CD4-positive, alpha-beta T cell treated with Interferon gamma for 1 hour (primary cell): ENCODE results near the gene CENPX.
A peak's percentile ranks its signal among the peaks of the same experiment; 100 is the strongest.

Source experiments
- DNase-seq: peaks from one replicate; pipeline ENCODE4 v3.0.0-alpha.2; 2020

The CENPX gene

GRCh38 chr17:82022310-82022980 is at the start of gene CENPX:
Gene CENPX (minus strand): TSS chr17:82022878. CDS start chr17:82022861, 17 bp downstream.
- DNase-seq, result no peak

DNA sequence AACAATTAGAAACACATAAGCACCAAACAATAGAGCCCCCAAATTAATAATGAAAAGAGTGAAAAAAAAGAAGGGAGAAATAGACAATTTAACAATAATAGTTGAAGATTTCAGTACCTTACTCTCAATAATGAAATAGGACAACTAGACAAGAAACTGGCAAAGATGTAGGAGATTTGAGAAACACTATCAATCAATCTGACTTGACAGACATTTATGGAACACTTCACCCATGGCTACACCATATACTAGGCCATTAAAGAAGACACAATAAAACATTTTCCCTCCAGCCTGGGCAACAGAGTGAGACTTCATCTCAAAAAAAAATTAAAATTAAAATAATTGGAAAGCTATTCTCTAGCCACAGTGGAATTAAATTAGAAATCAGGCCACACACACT is 47.9 kb upstream of the CENPX start:
- DNase-seq, result no peak

- peak; percentile 61 for DNase-seq
Observed at GRCh38 chr17:82065638-82066303, 43.1 kb upstream of the CENPX start, which contains the start of gene DUS1L. Gene DUS1L (minus strand): TSS chr17:82065804. CDS start chr17:82065059, 745 bp downstream.

DNA sequence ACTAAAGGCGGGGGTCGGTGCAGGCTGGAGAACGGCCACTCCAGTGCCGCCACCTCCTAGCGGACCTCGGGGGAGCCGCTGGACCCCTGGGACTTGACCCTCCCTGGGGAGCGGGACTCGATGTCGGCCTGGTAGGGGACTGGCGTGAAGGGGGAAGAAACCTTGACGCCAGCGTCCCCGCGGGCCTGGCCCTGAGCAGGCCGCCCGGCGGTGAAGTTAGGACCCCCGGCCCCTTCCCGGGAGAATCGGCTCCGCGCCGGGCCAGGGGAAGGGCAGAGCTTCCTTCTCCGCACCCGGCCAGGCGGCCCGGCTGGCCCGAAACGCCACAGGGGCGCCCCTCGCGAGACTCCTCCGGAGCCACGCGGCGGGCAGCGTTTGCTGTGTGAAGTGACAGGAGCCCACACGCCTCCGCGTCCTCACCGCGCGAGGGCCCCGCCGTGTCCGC is 42.5 kb upstream of the CENPX start:
- no peak for DNase-seq

GRCh38 chr17:82064433-82065192 is 41.9 kb upstream of the CENPX start:
- no peak for DNase-seq

DNA sequence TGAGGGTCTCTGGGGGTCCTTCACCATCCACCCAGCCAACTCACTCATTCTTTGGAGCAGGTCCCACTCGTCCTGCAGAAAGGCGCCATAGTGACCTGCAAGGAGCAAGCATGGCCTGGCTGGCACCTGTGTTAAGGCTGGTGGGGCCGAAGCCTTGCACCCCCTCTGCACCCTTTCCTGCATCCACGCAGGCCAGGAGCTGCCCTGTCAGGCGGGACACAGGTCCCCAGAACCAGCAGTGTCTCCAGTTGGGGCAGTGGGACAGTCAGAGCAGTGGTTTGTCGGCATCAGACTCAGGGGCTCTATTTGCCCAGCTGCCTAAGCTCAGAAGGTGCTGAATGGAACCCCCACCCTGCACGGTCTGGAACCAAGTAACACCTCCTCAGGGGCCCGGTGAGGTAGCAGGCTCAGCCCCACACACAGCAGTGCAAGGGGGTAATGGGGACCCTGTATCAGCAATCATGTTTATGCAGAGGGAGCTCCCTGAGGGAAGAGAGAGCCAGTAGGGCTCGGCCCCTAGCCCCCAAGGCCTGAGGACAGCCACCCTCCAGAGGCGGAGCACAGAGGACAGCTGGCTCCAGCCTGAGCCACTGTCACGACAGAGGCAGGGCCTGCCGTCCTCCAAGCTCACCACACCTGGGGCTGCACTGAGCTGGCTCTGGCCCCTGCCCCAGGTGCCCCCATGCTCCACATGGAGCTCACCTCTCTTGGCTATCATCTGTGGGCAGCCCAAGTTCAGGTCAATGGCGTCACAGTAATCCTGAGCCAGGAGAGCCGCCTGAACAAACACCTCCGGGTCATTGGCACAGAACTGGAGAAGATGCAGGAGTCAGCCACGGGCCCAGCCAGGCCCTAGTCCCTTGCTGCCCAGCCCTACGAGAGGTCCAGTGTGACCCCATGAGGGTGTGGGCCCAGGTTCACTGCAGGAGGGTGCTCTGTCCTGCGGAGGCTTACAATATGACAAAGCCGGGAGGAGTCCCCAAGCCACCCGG is 41.0 kb upstream of the CENPX start:
- no peak for DNase-seq

- no peak for DNase-seq
Observed at GRCh38 chr17:82062984-82063368, 40.3 kb upstream of the CENPX start.

- no peak for DNase-seq
Observed at GRCh38 chr17:82062076-82062983, 39.7 kb upstream of the CENPX start.

DNA sequence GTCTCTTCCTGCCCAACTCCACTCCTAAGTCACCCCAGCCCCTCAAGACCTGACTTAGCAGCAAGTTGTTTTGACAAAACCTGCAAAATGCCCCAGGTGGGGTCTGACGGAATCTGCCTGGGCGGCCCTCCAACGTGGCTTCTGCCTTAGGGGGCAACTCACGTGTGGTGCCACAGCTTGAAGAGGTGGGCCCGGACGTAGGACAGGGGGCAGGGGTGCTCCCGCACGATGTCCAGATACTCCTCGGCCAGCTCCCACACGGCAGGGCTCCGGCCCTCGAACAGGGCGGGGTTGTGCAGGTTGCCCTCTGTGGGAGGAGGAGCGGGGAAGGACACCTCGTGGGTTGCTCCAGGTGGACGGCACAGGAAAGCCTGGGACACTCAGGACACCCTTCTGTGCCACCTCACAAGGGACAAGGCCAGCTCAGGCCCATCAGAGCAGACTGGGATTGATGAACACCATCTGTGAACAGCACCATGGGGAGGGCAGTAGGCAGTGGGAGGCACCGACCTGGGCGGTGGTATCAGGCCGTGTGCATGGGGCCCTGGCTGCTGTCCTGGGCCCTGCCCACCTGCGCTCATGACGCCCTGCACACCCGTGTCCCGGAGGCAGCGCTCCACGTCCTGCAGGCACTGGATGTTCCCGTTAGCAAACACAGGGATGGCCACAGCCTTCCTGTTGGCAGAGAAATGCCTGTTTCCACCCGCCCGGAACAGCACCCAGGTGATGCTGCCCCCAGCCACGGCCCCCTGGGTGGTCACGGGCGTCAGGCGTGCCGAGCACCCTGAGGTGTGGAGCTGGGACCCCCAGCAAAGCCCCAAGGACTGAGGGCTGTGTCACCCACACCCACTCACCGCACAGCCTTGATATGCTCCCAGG is 38.6 kb upstream of the CENPX start:
- DNase-seq, result no peak

DNA sequence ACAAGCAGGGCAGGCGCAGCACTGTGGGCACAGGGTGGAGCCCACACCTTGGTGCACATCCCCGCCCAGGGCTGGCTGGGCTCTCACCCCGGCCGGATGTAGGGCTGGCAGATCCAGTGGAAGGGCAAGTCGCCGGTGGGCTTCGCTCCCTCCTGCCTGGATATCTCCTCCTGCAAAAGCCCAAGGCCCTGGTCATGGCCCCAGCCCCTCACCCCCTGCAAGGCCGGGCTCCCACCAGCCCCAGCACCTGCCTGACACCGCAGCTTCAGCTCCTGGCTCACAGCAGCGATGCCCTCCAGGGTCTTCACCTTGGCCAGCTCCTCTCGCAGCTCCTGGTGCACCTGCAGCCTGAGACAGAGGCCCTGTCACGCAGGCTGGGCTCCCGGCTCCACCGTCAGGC is 37.9 kb upstream of the CENPX start:
- no peak for DNase-seq

GRCh38 chr17:82060001-82060380 is 37.3 kb upstream of the CENPX start:
- no peak for DNase-seq

GRCh38 chr17:82059272-82060000 is 36.8 kb upstream of the CENPX start:
- no peak for DNase-seq

DNA sequence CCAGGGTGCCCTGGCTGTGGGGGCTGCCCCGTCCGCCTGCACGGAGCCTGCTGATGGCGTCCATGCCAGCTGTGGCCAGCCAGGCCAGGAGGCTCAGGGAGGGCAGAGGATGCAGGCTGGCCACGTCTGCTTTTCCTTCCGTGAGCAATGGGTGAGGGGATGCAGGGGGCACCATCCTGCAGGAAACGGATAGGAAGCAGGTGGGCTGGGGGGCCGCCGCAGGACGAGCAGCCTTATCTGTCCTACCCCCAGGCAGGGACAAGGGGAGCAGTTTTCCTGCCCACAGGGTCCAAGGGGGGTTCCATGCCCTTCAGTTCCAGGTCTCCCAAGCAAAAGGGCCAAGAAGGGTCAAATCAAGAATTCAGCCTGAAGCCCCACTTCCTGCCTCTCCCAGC is 36.2 kb upstream of the CENPX start:
- DNase-seq, result no peak

GRCh38 chr17:82058230-82058854 is 35.7 kb upstream of the CENPX start:
- no peak for DNase-seq

DNA sequence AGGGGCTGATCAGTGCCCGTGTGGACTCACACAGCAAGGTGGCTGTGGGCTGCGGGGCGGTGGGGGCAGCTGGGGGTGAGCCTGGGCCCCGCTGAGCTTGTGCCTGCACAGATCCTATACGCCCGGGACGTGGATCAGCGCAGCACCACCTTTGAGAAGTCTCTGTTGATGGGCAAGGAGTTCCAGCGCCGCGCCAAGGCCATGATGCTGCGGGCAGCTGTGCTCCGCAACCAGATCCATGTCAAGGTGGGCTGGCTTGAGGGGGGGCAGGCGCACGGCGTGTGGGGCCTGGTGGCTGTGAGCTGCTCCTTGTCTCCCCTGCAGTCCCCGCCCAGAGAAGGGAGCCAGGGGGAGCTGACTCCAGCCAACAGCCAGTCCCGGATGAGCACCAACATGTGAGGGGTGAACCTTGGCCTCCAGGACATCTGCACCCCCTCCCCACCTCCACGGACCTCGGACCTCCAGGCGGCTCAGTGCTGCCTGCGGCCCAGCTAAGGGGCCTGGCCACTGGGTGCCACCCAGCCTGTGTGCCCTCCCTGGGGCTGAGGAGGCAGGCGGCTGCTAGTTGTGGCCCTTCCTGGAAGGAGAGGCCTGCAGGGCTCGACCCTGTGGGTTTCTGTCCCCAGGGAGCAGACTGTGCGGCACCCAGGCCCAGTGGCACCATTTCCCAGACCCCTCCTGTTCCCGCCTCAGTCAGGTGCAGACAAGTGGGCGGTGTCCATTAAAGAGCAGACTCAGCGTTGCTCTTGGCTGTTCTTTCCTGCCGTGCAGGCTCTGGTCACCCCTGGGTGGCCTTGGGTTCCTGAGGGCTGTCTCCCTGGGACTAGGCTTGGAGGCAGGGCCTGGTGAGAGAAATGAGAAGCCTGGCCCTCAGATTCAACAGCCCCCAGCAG is 34.3 kb upstream of the CENPX start:
- DNase-seq, result no peak

- DNase-seq, result no peak
Observed at GRCh38 chr17:82055965-82056728, 33.5 kb upstream of the CENPX start.
